Liver (tissue), 9 donors: ENCODE data around the gene PLA2G6. TPM values are rescaled to one million over a fixed set of nuclear protein-coding genes. Genes with fewer than 3 reads are reported as not detected.

ENCODE experiments used
- DNase-seq: peaks from one replicate; pipeline ENCODE4 v3.0.0-alpha.2; 2017; ENCODE audit warnings: low spot score
- H3K27ac ChIP-seq, 2 donors: one replicate each; pipeline ENCODE4 v1.7.0; 2013; ENCODE audit warnings: inconsistent platforms in 2 of 2, low read length in 2 of 2, control low read depth in 1 of 2, low read depth in 1 of 2, mild to moderate bottlenecking in 1 of 2
- H3K27me3 ChIP-seq, 4 donors: one replicate each; pipeline versions ENCODE4 v1.6.1 to v1.7.0; 2013; ENCODE audit warnings: low read length in 3 of 4, inconsistent platforms in 1 of 4, mild to moderate bottlenecking in 1 of 4, moderate library complexity in 1 of 4; ENCODE audit not compliant: control insufficient read depth in 4 of 4, insufficient read depth in 4 of 4
- H3K36me3 ChIP-seq, 4 donors: one replicate each; pipeline versions ENCODE4 v1.6.1 to v1.7.0; 2013; ENCODE audit warnings: low read length in 3 of 4, mild to moderate bottlenecking in 3 of 4, low read depth in 1 of 4, moderate library complexity in 1 of 4; ENCODE audit not compliant: control insufficient read depth in 4 of 4, insufficient read depth in 3 of 4
- H3K4me1 ChIP-seq, 4 donors: one replicate each; pipeline versions ENCODE4 v1.6.1 to v1.7.0; 2013; ENCODE audit warnings: low read length in 3 of 4, mild to moderate bottlenecking in 3 of 4, moderate library complexity in 1 of 4; ENCODE audit not compliant: control insufficient read depth in 4 of 4, insufficient read depth in 4 of 4
- H3K4me3 ChIP-seq, 3 donors: one replicate each; pipeline versions ENCODE4 v1.6.1 to v1.7.0; 2013; ENCODE audit warnings: low read length in 3 of 3, control low read depth in 1 of 3, low read depth in 1 of 3, mild to moderate bottlenecking in 1 of 3
- H3K9ac ChIP-seq, 2 donors: one replicate each; pipeline ENCODE4 v1.7.0; 2013; ENCODE audit warnings: low read length in 2 of 2, mild to moderate bottlenecking in 2 of 2, moderate library complexity in 2 of 2, control low read depth in 1 of 2, low read depth in 1 of 2
- H3K9me3 ChIP-seq, 4 donors: one replicate each; pipeline versions ENCODE4 v1.6.1 to v1.7.0; 2013; ENCODE audit warnings: low read length in 3 of 4; ENCODE audit not compliant: control insufficient read depth in 4 of 4
- EGR1 ChIP-seq, 2 donors: IDR thresholded peaks; 2 replicates each; pipeline ENCODE4 v1.6.1; 2016 to 2018; ENCODE audit warnings: antibody characterized with exemption in 2 of 2, low read depth in 2 of 2
- FOXA1 ChIP-seq: IDR thresholded peaks from 2 replicates; pipeline ENCODE4 v1.6.1; 2016; ENCODE audit warnings: antibody characterized with exemption
- FOXA2 ChIP-seq: IDR thresholded peaks from 2 replicates; pipeline ENCODE4 v1.6.1; 2016; ENCODE audit warnings: antibody characterized with exemption
- HNF4A ChIP-seq, 2 donors: conservative IDR thresholded peaks; 2 replicates each; pipeline ENCODE4 v1.6.1; 2016; ENCODE audit warnings: antibody characterized with exemption in 2 of 2, mild to moderate bottlenecking in 2 of 2
- HNF4G ChIP-seq: IDR thresholded peaks from 2 replicates; pipeline ENCODE4 v1.6.1; 2016; ENCODE audit warnings: antibody characterized with exemption
- JUND ChIP-seq, 2 donors: IDR thresholded peaks; 2 replicates each; pipeline ENCODE4 v1.6.1; 2016; ENCODE audit warnings: antibody characterized with exemption in 2 of 2
- MAX ChIP-seq: IDR thresholded peaks from 2 replicates; pipeline ENCODE4 v1.6.1; 2016; ENCODE audit warnings: antibody characterized with exemption
- NR2F2 ChIP-seq: IDR thresholded peaks from 2 replicates; pipeline ENCODE4 v1.6.1; 2016; ENCODE audit warnings: antibody characterized with exemption
- RAD21 ChIP-seq, 2 donors: IDR thresholded peaks; 2 replicates each; pipeline ENCODE4 v1.6.1; 2016; ENCODE audit warnings: antibody characterized with exemption in 2 of 2, mild to moderate bottlenecking in 2 of 2
- REST ChIP-seq: IDR thresholded peaks from 2 replicates; pipeline ENCODE4 v1.6.1; 2016; ENCODE audit warnings: antibody characterized with exemption, mild to moderate bottlenecking
- RXRA ChIP-seq, 2 donors: IDR thresholded peaks; 2 replicates each; pipeline ENCODE4 v1.6.1; 2017 to 2018; ENCODE audit warnings: antibody characterized with exemption in 2 of 2, mild to moderate bottlenecking in 1 of 2
- SP1 ChIP-seq: IDR thresholded peaks from 2 replicates; pipeline ENCODE4 v1.6.1; 2018; ENCODE audit warnings: antibody characterized with exemption, mild to moderate bottlenecking
- TAF1 ChIP-seq: conservative IDR thresholded peaks from 2 replicates; pipeline ENCODE4 v1.6.1; 2016; ENCODE audit warnings: antibody characterized with exemption, mild to moderate bottlenecking
- YY1 ChIP-seq: IDR thresholded peaks from 2 replicates; pipeline ENCODE4 v1.6.1; 2016; ENCODE audit warnings: antibody characterized with exemption, mild to moderate bottlenecking
- ZBTB33 ChIP-seq: IDR thresholded peaks from 2 replicates; pipeline ENCODE4 v1.6.1; 2016; ENCODE audit warnings: antibody characterized with exemption
- WGBS: extraction: QIAGEN DNeasy Blood & Tissue Kit; methylation state at CpG from one replicate; pipeline ENCODE4 v1.1.7; 2013; 5-methylcytosine and 5-hydroxymethylcytosine counted together
- polyA plus RNA-seq, 2 donors: library from polyadenylated mRNA; stranded (reverse) in 1 of 2; unstranded in 1 of 2; fragments of 200-250 nt in 1 of 2; fragments of >200 nt in 1 of 2; fragmentation: Nextera tagmentation in 1 of 2; extraction: Ambion mirVana in 1 of 2; gene quantifications; one replicate each; pipeline versions ENCODE4 v1.2.1 to v1.2.3, GENCODE V29; 2013 to 2015
- total RNA-seq, 2 donors: library from RNA; depleted of rRNA; stranded (reverse); fragments of >200 nt; gene quantifications; one replicate each; pipeline ENCODE4 v1.2.3, GENCODE V29; 2014
- TF ChIP-seq, protein P1 (sequence below): IDR thresholded peaks from 2 replicates; pipeline ENCODE4 v1.6.1; 2016; ENCODE audit warnings: antibody characterized with exemption
- TF ChIP-seq, protein P2 (sequence below): fragments of 150-350 bp; IDR thresholded peaks from 2 replicates; pipeline ENCODE4 v1.5.1; 2017; ENCODE audit warnings: improper control_type of control experiment, low read depth, low read length; ENCODE audit not compliant: missing input control
- donor health status: healthy.
- donor health status: healthy.
- donor health status: healthy.
- donor health status: healthy.
- donor health status: healthy.

PLA2G6 gene
- total and polyA plus RNA-seq, 4 donors, result 5.7 to 9.0 (median 7.2) TPM

DNA sequence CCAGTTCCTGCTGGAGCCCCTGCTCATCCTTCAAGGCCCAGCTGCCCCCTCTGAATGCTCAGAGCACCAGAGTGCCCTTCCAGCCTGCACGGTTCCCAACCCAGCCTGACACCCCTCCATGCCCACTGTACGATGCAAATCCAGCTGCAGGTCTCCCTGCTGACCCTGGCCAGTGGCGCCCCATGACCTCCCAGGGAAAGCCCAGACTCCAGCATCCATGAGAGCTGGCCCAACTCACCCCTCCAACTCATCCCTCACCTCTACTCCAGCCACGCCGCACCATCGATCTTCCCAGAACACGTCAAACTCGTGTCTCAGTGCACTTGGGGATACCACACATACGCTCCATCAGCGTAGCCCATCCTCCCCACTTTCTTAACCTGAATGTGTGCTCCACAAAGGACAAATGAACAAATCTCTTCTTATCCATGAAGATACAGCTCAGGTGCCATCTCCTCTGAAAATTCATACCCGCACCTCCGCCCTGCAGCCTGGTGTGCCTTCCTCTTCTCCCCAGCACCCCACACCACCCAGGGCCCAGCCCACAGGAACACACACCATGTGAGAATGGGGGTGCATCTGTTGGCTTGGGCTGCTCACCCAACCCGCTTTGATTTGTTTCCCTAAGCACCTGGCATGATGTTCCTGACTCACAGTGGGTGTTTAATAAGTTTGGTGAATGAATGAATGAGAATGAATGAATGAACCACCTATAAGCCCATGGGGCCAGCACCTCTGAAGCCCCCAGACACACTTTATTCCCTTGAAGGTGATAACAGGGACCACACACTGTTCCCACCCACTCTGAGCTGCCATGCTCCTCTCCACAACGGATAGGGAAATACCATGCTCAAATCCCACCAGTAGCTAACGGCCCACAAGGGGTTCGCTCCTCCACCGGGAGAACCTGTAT lies 6.2 kb downstream of the PLA2G6 start:
- DNase-seq, result no peak
- H3K36me3 ChIP-seq, result peaks cover 0 to 1% (median 0%) of the 10 kb centered on the region in 4 donors
- H3K4me1 ChIP-seq, result peaks cover 7 to 21% (median 17%) of the 10 kb centered on the region in 4 donors

More for the DNA sequence above, 6.2 kb downstream of the PLA2G6 start:
- H3K9me3 ChIP-seq, result no peaks in the 10 kb centered on the region
- TF ChIP-seq ZBTB33, result no peak
- no peak for TF ChIP-seq HNF4G
- TF ChIP-seq TAF1, result no peak
- no peak for TF ChIP-seq REST
- no peak for TF ChIP-seq SP1
- TF ChIP-seq, protein P1, sequence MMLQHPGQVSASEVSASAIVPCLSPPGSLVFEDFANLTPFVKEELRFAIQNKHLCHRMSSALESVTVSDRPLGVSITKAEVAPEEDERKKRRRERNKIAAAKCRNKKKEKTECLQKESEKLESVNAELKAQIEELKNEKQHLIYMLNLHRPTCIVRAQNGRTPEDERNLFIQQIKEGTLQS, result no peak
- no peak for TF ChIP-seq EGR1 (IDR thresholded peaks at IDR 0.05; ENCODE audit: low read depth in 2 of 2)
- no peak for TF ChIP-seq MAX
- TF ChIP-seq, protein P2, sequence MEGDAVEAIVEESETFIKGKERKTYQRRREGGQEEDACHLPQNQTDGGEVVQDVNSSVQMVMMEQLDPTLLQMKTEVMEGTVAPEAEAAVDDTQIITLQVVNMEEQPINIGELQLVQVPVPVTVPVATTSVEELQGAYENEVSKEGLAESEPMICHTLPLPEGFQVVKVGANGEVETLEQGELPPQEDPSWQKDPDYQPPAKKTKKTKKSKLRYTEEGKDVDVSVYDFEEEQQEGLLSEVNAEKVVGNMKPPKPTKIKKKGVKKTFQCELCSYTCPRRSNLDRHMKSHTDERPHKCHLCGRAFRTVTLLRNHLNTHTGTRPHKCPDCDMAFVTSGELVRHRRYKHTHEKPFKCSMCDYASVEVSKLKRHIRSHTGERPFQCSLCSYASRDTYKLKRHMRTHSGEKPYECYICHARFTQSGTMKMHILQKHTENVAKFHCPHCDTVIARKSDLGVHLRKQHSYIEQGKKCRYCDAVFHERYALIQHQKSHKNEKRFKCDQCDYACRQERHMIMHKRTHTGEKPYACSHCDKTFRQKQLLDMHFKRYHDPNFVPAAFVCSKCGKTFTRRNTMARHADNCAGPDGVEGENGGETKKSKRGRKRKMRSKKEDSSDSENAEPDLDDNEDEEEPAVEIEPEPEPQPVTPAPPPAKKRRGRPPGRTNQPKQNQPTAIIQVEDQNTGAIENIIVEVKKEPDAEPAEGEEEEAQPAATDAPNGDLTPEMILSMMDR, result no peak
- no peak for TF ChIP-seq HNF4A (conservative IDR thresholded peaks at IDR 0.05)
- TF ChIP-seq RXRA (IDR thresholded peaks at IDR 0.05), result no peak
- no peak for TF ChIP-seq JUND (IDR thresholded peaks at IDR 0.05)
- TF ChIP-seq YY1, result no peak
- no peak for TF ChIP-seq FOXA1
- TF ChIP-seq RAD21 (IDR thresholded peaks at IDR 0.05), result no peak
- TF ChIP-seq FOXA2, result no peak
- no peak for TF ChIP-seq NR2F2
- WGBS, result 94% methylated on average over 17 of the region's 17 CpGs
- no peaks in the 10 kb centered on the region for H3K27me3 ChIP-seq
- H3K27ac ChIP-seq, result peak overlapping the region in 1 of 2 donors; percentile 39
- no peak overlapping the region for H3K9ac ChIP-seq
- H3K4me3 ChIP-seq, result no peak overlapping the region
